GM19023 (cell line): ENCODE data around the gene PKNOX2.

ENCODE experiments used
- ATAC-seq: cut with Tn5 transposase; IDR thresholded peaks from one replicate; pipeline ENCODE4 v1.9.1; 2021; ENCODE audit warnings: mild to moderate bottlenecking, moderate library complexity; ENCODE audit not compliant: unreplicated experiment

Gene PKNOX2

DNA sequence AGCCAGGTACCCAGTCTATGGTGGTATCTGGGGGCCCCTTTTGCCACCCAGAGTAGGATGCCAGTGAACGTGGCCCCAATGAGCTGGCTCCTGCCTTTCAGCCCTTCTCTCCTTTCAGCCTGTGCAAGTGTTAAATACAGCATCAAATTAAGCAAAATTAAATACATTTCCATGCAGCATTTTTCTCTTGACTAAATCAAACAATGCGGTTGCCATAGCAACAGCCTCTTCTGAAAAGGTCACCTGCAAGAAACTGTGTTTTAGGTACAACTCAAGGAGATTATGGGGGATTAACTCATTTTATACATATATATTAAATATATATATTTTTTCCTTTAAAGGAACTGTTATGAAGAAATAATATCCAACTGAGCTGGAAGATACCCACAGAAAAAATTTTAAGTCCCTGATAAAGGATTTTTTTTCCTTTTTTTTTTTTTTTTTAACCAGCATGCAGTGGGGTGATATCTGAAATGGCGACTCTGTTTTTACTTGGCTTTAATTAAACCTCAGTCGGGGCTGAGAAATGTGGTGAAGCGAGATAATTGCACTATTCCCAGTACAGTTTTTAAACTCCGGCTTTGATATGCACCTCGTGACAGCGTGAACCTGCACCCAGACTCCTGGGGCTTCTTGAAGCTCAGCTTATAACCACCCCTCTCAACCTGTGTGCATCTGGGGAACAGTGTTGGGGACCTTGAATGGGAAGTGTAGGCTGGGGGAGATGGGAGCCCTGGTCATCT is 115.3 kb downstream of the PKNOX2 start:
- no peak for ATAC-seq

- no peak for ATAC-seq
These were observed 116.1 kb downstream of the PKNOX2 start for GRCh38 chr11:125280646-125281045.

DNA sequence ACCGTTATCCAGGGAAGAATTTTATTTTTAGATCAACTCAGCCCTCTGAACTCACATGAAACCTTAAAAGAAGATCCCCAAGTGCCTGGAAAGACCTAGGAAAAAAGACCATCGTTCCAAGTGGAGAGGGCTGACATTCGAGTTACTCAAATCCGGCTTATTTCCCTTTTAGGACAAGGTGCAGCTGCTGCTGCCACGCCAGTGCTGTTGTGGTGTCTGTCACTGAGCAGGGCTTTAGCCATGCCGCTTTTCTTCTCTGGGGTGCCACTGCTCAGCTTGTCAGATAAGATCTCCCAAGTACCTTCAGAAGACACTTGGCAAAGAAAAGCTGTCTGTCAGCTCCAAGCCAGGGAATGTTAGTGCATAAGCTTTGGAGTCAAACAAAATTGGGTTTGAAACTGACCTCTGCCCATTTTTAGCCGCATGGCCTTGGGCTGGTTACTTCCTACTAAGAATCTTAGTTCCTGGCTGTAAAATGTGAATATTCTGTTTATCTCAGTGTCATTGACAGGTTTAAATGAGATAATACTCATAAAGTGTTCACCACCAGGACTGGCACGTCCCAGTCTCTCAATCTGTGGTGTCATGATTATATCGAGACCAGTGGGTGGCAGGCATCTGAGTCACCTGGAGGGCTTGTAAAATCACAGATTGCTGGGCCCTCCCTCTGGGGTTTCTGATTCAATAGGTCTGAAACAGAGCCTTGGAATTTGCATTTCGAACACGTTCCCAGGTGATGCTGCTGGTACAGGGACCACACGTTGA is 117.5 kb downstream of the PKNOX2 start:
- ATAC-seq: no peak

DNA sequence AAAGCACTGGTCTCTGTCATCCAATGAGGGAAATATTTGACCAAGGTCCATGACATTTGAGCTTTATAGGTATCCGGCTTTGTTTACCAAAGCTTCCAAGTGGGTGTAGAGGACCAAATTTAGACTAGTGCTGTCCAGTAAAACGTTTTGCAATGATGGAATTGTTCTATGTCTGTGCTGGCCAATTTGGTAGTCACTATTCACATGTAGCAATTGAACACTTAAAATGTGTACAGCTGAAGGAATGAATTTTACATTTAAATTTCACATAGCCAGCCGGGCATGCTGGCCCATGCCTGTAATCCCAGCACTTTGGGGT is 118.0 kb downstream of the PKNOX2 start:
- ATAC-seq: no peak

DNA sequence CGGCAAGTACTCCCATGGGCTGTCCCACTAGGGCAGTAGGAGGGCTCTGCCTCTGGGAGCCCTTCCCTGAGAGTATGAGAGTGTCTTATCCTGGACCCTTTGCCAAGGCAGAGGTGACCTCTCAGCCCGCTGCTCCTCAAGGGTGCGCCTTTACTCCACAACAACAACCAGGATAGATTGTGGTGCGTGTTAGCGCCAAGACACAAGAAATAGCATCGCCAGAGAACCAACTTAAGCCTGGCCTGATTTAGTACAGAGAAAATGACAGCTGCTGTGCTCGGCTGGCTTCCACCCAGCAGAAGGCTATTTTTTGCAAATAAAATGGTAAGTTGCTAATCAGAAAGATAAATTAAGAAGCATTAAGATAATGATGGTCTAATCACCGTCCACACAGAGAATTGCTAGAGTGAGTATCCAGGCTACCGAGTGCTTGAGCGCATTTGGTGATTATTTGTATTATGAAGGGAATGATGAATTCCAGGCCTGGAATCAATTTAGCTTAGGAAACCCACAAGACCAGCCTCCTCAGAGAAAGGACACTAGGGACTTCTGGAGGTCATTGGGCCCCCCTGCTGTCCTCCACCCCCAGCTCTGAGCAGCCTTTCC is 119.8 kb downstream of the PKNOX2 start:
- no peak for ATAC-seq

- no peak for ATAC-seq
These were observed 121.3 kb downstream of the PKNOX2 start for GRCh38 chr11:125285844-125286243.

DNA sequence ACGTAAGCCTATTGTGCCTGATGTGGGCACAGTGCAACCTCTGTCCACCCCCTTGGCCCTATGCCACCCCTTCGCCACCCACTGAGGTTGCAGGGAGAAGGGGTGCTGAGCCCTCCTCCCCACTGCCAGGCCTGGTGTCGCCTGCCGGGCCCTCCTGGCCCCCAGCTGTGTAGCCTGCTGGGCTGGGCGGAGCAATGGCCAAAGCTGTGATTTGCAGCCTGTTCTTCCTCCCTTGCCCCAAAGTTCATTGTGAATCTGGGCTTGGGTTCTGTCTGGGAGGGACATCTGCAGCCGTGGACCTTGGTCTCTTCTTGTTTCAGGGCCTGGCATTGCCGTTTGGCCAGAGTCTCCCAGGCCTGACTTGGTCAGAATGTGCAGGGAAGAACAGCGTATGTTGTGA is 121.9 kb downstream of the PKNOX2 start:
- ATAC-seq: no peak

GRCh38 chr11:125287491-125288210 is 123.1 kb downstream of the PKNOX2 start:
- no peak for ATAC-seq

- ATAC-seq: no peak
These were observed 125.0 kb downstream of the PKNOX2 start for GRCh38 chr11:125289419-125290098.

DNA sequence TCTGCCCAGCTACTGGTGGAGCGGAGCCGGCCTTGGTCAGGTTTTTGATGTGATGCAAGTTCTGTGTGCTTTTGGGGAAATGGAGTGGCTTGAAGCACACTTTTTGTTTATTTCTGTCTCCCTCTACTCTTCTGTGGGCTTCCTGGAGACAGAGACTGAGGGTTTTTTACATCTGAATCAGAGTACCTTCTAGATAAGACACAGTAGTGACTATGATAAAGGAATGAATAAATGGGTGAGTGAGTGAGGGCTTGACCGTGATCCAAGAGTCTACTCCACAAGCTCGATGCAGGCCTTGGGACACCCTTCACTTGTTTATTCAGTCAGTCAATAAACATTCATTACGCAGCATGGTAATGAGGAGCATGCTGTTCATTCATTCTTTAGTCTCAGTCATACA is 125.7 kb downstream of the PKNOX2 start:
- ATAC-seq: no peak

GRCh38 chr11:125292100-125292499 is 127.5 kb downstream of the PKNOX2 start:
- no peak for ATAC-seq

DNA sequence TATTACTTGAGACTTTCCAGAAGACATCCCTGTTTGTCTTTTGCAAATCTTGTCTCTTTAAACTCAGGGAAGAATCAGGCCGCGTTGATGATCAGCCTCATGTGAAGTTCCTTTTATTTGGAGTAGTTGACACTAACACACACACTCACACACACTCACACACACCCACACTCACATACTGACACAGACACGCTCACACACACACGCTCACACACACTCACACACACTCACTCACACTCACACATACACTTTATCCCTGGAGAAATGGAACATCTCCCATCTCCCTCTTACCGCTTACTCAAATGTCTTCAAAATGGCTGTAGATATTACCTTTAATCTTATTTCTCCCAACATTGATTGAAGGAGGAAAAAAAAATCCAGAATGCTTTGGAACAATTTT is 129.0 kb downstream of the PKNOX2 start:
- ATAC-seq: no peak

- no peak for ATAC-seq
These were observed 131.4 kb downstream of the PKNOX2 start for GRCh38 chr11:125295931-125296330.

DNA sequence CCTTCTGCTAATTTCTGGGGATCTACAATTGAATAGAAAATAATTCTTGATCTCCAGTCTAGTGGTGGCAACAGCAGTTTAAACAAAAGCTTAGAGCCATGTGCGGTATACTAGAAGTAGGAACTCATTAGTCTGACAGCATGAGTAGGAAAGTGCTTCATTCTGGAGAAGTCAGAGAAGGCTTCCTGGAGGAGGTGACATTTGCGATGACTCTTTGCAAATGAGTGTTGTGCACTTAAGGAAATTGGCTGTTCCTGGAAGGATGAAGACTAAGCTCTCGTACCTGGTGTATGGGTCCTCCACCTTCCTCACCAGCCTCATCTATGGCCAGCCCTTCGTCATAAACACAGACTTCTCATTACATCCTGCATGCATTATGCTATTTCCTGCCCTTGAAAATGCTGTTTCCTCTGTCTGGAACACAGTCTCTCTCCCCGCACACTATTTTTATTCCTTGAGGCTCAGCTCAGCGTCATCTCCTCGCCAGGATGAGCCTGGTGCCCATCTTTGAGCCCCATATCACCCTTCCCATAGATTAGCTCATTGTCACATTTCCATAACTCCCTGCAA is 132.9 kb downstream of the PKNOX2 start:
- no peak for ATAC-seq

DNA sequence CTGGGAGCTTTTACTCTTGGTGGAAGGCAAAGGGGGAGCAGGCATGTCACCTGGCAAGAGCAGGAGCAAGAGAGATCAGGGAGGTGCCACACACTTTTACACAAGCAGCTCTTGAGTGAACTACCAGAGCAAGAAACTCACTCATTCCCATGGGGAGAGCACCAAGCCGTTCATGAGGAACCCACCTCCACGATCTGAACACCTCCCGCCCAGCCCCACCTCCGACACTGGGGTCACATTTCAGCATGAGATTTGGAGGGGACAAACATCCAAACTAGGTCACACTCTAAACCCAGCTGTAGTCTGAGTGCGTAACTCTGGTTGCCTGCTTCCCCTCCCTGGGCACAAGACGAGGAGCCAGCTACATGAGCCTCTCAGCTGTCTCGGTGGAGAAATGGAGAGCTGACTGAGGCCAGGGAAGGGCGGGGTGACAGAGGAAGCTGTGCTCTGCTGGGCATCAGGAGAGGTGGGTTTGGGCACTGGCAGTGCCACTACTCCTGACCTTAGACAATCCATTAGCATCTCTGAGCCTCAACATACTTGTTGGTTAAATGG is 134.6 kb downstream of the PKNOX2 start:
- ATAC-seq: no peak

GRCh38 chr11:125299821-125300220 is 135.3 kb downstream of the PKNOX2 start:
- ATAC-seq: no peak

GRCh38 chr11:125300791-125301218 is 136.3 kb downstream of the PKNOX2 start:
- ATAC-seq: no peak

- ATAC-seq: no peak
These were observed 136.8 kb downstream of the PKNOX2 start for GRCh38 chr11:125301346-125301745.

DNA sequence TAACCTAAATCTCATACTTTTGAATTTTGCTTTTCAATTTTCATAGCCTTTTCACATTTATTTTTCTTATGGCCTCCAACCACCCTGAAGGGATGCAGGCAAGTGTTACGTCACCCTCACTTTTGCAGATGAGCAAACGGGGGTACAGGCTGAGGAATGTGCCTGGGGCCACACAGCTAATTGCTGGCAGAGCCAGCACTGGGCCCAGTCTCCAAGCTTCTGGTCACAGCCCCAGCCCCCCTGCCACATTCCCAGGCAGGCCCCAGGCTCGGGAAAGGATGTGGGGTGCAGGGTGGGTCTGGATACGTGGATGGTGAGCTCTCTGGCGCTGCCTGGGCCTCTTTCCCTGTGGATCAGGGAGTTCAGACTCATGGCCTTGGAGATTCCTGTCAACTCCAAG is 138.6 kb downstream of the PKNOX2 start:
- no peak for ATAC-seq

DNA sequence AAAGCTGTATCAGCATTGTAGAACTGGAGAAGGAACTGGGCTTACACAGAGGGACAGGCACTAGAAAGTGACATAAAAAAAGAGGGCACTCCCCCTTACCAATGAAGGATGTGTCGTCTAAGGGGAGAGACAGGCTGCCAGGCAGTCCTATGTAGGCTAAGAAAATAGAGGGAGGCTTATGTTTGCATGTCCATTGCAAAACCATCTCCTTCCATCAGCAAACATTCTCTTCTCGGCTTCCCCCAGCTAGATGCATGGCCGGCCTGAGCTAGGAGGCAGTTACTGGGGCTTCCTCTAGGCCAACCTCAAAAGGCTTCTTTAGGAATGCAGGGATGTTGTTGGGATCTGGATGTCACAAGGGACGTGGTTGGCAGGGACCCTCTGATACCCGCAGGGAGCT is 139.1 kb downstream of the PKNOX2 start:
- ATAC-seq: no peak
